GM12878 (cell line): ENCODE data around the gene AP3B2. TPM values are rescaled to one million over a fixed set of nuclear protein-coding genes. Genes with fewer than 3 reads are reported as not detected.

ENCODE experiments used
- CHD4 ChIP-seq: fragments of 200-600 bp; sonication (generic); IDR thresholded peaks from 2 replicates; pipeline ENCODE4 v1.6.1; 2016; ENCODE audit warnings: mild to moderate bottlenecking
- ETV6 ChIP-seq, 2 experiments: fragments of 450-650 bp in 1 of 2; IDR thresholded peaks in 1 of 2; conservative IDR thresholded peaks in 1 of 2; 2 replicates each; pipeline ENCODE4 v1.6.1; 2014; ENCODE audit warnings: antibody characterized with exemption in 1 of 2, borderline replicate concordance in 1 of 2, low read depth in 1 of 2, mild to moderate bottlenecking in 1 of 2, moderate library complexity in 1 of 2
- MLLT1 ChIP-seq: fragments of 450-650 bp; IDR thresholded peaks from 2 replicates; pipeline ENCODE4 v1.6.1; 2016; ENCODE audit warnings: mild to moderate bottlenecking
- MTA2 ChIP-seq: fragments of 450-650 bp; IDR thresholded peaks from 2 replicates; pipeline ENCODE4 v1.6.1; 2016; ENCODE audit warnings: low read depth, mild to moderate bottlenecking, moderate library complexity
- POLR2AphosphoS2 ChIP-seq: IDR thresholded peaks from 2 replicates; pipeline ENCODE4 v1.6.1; 2011; ENCODE audit warnings: low read depth, mild to moderate bottlenecking, low read length, improper control_type of control experiment, moderate library complexity
- REST ChIP-seq: IDR thresholded peaks from 2 replicates; pipeline ENCODE4 v1.6.1; 2012; ENCODE audit warnings: mild to moderate bottlenecking, low read depth, low read length
- YY1 ChIP-seq: IDR thresholded peaks from 2 replicates; pipeline ENCODE4 v1.6.1; 2011; ENCODE audit warnings: low read depth, mild to moderate bottlenecking, low read length
- ZNF687 ChIP-seq: fragments of 450-650 bp; IDR thresholded peaks from 2 replicates; pipeline ENCODE4 v1.6.1; 2017; ENCODE audit warnings: mild to moderate bottlenecking, moderate library complexity
- polyA plus RNA-seq, 11 experiments: library from polyadenylated mRNA; depleted of rRNA in 4 of 11; unstranded in 6 of 11; stranded (reverse) in 5 of 11; fragments of >200 nt; fragmentation: Nextera tagmentation in 4 of 11; fragmentation: Illumina TruSeq in 1 of 11; extraction: Ambion mirVana in 4 of 11; extraction: Trizol in 1 of 11; gene quantifications; 1 replicate in 1 of 11; 2 replicates in 10 of 11; pipeline versions ENCODE4 v1.2.1 to v1.2.3, GENCODE V29; 2011 to 2016; ENCODE audit warnings: inconsistent platforms in 2 of 11, missing spikeins in 2 of 11, low read depth in 1 of 11
- total RNA-seq, 4 experiments: library from RNA; depleted of rRNA in 3 of 4; stranded (reverse); fragments of >200 nt in 3 of 4; fragmentation: Illumina TruSeq in 1 of 4; extraction: Trizol in 1 of 4; gene quantifications; 2 replicates each; pipeline versions ENCODE4 v1.2.1 to v1.2.3, GENCODE V29; 2013 to 2021

AP3B2 gene
- total and polyA plus RNA-seq, 10 of the 15 experiments (the other 5 are each of a cell fraction or from before 2014, with no cell fraction given): not detected

GRCh38 chr15:82611348-82611747 is 98.3 kb downstream of the AP3B2 start (continued):
- TF ChIP-seq MLLT1 (no peak), CHD4 (no peak), REST (no peak), MTA2 (no peak), ZNF687 (no peak), YY1 (no peak), ETV6 (conservative IDR thresholded peaks at IDR 0.05 in 1 of 2, IDR thresholded peaks at IDR 0.05 in 1 of 2; ENCODE audit: borderline replicate concordance in 1 of 2, low read depth in 1 of 2) (no peak), POLR2AphosphoS2 (no peak)

Other genes with a start within 250 kb of the AP3B2 start
- gene RPS17, start 169.4 kb downstream of the AP3B2 start, total RNA-seq (2014; rRNA removed): 5,088 and 5,187 TPM in 2 replicates
- gene RPS17, start 169.4 kb downstream of the AP3B2 start, total RNA-seq (2014; rRNA removed; fragmentation: Illumina TruSeq; extraction: Trizol): 7,557 and 7,879 TPM in 2 replicates
- gene RPS17, start 169.4 kb downstream of the AP3B2 start, total RNA-seq (2021): 2,781 and 2,861 TPM in 2 replicates
- 5,480 and 5,843 TPM in 2 replicates for gene RPS17, start 169.4 kb downstream of the AP3B2 start, polyA plus RNA-seq (2011; rRNA removed)
- gene RPS17, start 169.4 kb downstream of the AP3B2 start, polyA plus RNA-seq (2014; fragmentation: Illumina TruSeq; extraction: Trizol): 3,851 and 4,093 TPM in 2 replicates
- gene RPS17, start 169.4 kb downstream of the AP3B2 start, polyA plus RNA-seq (2014; fragmentation: Nextera tagmentation; extraction: Ambion mirVana): 1,000 to 10,000 TPM; 2,736 to 3,665 TPM
- gene RPS17, start 169.4 kb downstream of the AP3B2 start, polyA plus RNA-seq (2014; rRNA removed): 7,788 and 7,871 TPM in 2 replicates
- 1,000 to 10,000 TPM; 1,223 to 1,264 TPM for gene RPS17, start 169.4 kb downstream of the AP3B2 start, polyA plus RNA-seq (2016; fragmentation: Nextera tagmentation; extraction: Ambion mirVana)
- gene CPEB1, start 62.5 kb downstream of the AP3B2 start, total RNA-seq (2014; rRNA removed): 0.28 and 0.44 TPM in 2 replicates
- gene CPEB1, start 62.5 kb downstream of the AP3B2 start, total RNA-seq (2014; rRNA removed; fragmentation: Illumina TruSeq; extraction: Trizol): 0.27 and 0.28 TPM in 2 replicates
- 0.66 and 0.92 TPM in 2 replicates for gene CPEB1, start 62.5 kb downstream of the AP3B2 start, total RNA-seq (2021)
- gene CPEB1, start 62.5 kb downstream of the AP3B2 start, polyA plus RNA-seq (2011; rRNA removed): 0.14 and 0.26 TPM in 2 replicates
- 0.65 and 0.68 TPM in 2 replicates for gene CPEB1, start 62.5 kb downstream of the AP3B2 start, polyA plus RNA-seq (2014; fragmentation: Illumina TruSeq; extraction: Trizol)
- under 1 TPM; 0.05 to 0.20 TPM for gene CPEB1, start 62.5 kb downstream of the AP3B2 start, polyA plus RNA-seq (2014; fragmentation: Nextera tagmentation; extraction: Ambion mirVana)
- 0.71 and 0.99 TPM in 2 replicates for gene CPEB1, start 62.5 kb downstream of the AP3B2 start, polyA plus RNA-seq (2014; rRNA removed)
- 1 to 10 TPM; 1.1 TPM for gene CPEB1, start 62.5 kb downstream of the AP3B2 start, polyA plus RNA-seq (2016; fragmentation: Nextera tagmentation; extraction: Ambion mirVana)
- under 0.01 TPM in 1 of 2 replicates, not detected in the other for gene FSD2, start 96.2 kb upstream of the AP3B2 start, total RNA-seq (2014; rRNA removed)
- gene FSD2, start 96.2 kb upstream of the AP3B2 start, total RNA-seq (2014; rRNA removed; fragmentation: Illumina TruSeq; extraction: Trizol): 0.05 and 0.13 TPM in 2 replicates
- gene FSD2, start 96.2 kb upstream of the AP3B2 start, total RNA-seq (2021): not detected in 2 replicates
- 0.01 TPM in 2 replicates for gene FSD2, start 96.2 kb upstream of the AP3B2 start, polyA plus RNA-seq (2011; rRNA removed)
- gene FSD2, start 96.2 kb upstream of the AP3B2 start, polyA plus RNA-seq (2014; fragmentation: Illumina TruSeq; extraction: Trizol): 0.07 and 0.78 TPM in 2 replicates
- under 1 TPM in 1 of 2 experiments, not detected in 1; 0.03 TPM for gene FSD2, start 96.2 kb upstream of the AP3B2 start, polyA plus RNA-seq (2014; fragmentation: Nextera tagmentation; extraction: Ambion mirVana)
- 0.18 TPM in 1 of 2 replicates, not detected in the other for gene FSD2, start 96.2 kb upstream of the AP3B2 start, polyA plus RNA-seq (2014; rRNA removed)
- under 1 TPM; 0.35 to 0.39 TPM for gene FSD2, start 96.2 kb upstream of the AP3B2 start, polyA plus RNA-seq (2016; fragmentation: Nextera tagmentation; extraction: Ambion mirVana)
- 2.3 and 3.1 TPM in 2 replicates for gene WHAMM, start 99.8 kb upstream of the AP3B2 start, total RNA-seq (2014; rRNA removed)
- 2.2 and 2.3 TPM in 2 replicates for gene WHAMM, start 99.8 kb upstream of the AP3B2 start, total RNA-seq (2014; rRNA removed; fragmentation: Illumina TruSeq; extraction: Trizol)
- 2.9 and 4.2 TPM in 2 replicates for gene WHAMM, start 99.8 kb upstream of the AP3B2 start, total RNA-seq (2021)
- gene WHAMM, start 99.8 kb upstream of the AP3B2 start, polyA plus RNA-seq (2011; rRNA removed): 6.5 and 6.7 TPM in 2 replicates
- gene WHAMM, start 99.8 kb upstream of the AP3B2 start, polyA plus RNA-seq (2014; fragmentation: Illumina TruSeq; extraction: Trizol): 3.0 and 8.2 TPM in 2 replicates
- gene WHAMM, start 99.8 kb upstream of the AP3B2 start, polyA plus RNA-seq (2014; fragmentation: Nextera tagmentation; extraction: Ambion mirVana): 1 to 10 TPM; 1.7 to 1.8 TPM
- 3.0 and 3.3 TPM in 2 replicates for gene WHAMM, start 99.8 kb upstream of the AP3B2 start, polyA plus RNA-seq (2014; rRNA removed)
- 1 to 10 TPM in 1 of 2 experiments, under 1 TPM in 1; 0.87 to 2.7 TPM for gene WHAMM, start 99.8 kb upstream of the AP3B2 start, polyA plus RNA-seq (2016; fragmentation: Nextera tagmentation; extraction: Ambion mirVana)
- 0.65 and 5.0 TPM in 2 replicates for gene HOMER2, start 242.8 kb upstream of the AP3B2 start, total RNA-seq (2014; rRNA removed)
- 1.2 and 1.9 TPM in 2 replicates for gene HOMER2, start 242.8 kb upstream of the AP3B2 start, total RNA-seq (2014; rRNA removed; fragmentation: Illumina TruSeq; extraction: Trizol)
- gene HOMER2, start 242.8 kb upstream of the AP3B2 start, total RNA-seq (2021): 1.7 and 2.3 TPM in 2 replicates
- gene HOMER2, start 242.8 kb upstream of the AP3B2 start, polyA plus RNA-seq (2011; rRNA removed): 3.2 and 3.7 TPM in 2 replicates
- 1.1 and 1.3 TPM in 2 replicates for gene HOMER2, start 242.8 kb upstream of the AP3B2 start, polyA plus RNA-seq (2014; fragmentation: Illumina TruSeq; extraction: Trizol)
- gene HOMER2, start 242.8 kb upstream of the AP3B2 start, polyA plus RNA-seq (2014; fragmentation: Nextera tagmentation; extraction: Ambion mirVana): 1 to 10 TPM; 1.0 to 1.4 TPM
- 0.60 and 0.93 TPM in 2 replicates for gene HOMER2, start 242.8 kb upstream of the AP3B2 start, polyA plus RNA-seq (2014; rRNA removed)
- 1 to 10 TPM; 2.5 to 2.6 TPM for gene HOMER2, start 242.8 kb upstream of the AP3B2 start, polyA plus RNA-seq (2016; fragmentation: Nextera tagmentation; extraction: Ambion mirVana)